ENCODE measurements around the gene WDR93. TPM values are rescaled to one million over a fixed set of nuclear protein-coding genes. Genes with fewer than 3 reads are reported as not detected.

Gene WDR93
- total RNA-seq, 2 donors from 2014 or later = 0.24 to 0.64 TPM

- Histone ChIP-seq H3K9me3 (ENCODE audit: control insufficient read depth, low read length) (no peaks in the 10 kb centered on the region), H3K9ac (ENCODE audit: extremely low read depth, low read length, poor library complexity, severe bottlenecking) (peak overlapping the region; percentile 57), H3K36me3 (ENCODE audit: control insufficient read depth, insufficient read depth, low read length) (peaks cover 8% of the 10 kb centered on the region), H3K27ac (ENCODE audit: low read depth, low read length) (no peak overlapping the region), H3K4me3 (ENCODE audit: low read length) (peak overlapping the region; percentile 94), H3K4me1 (ENCODE audit: control insufficient read depth, insufficient read depth, low read length) (no peaks in the 10 kb centered on the region), H3K27me3 (ENCODE audit: control insufficient read depth, insufficient read depth, low read length, poor library complexity, severe bottlenecking) (no peaks in the 10 kb centered on the region)
- peak; percentile 42 for DNase-seq
- H3K36me3 Mint-ChIP-seq (ENCODE audit: low read depth) = peaks cover 28% of the 10 kb centered on the region
- H3K27ac Mint-ChIP-seq = peak overlapping the region; percentile 81
- H3K27me3 Mint-ChIP-seq (ENCODE audit: insufficient read depth) = peaks cover 22% of the 10 kb centered on the region
- H3K4me1 Mint-ChIP-seq = peaks cover 10% of the 10 kb centered on the region
- no peaks in the 10 kb centered on the region for H3K9me3 Mint-ChIP-seq
- WGBS, 2 experiments (ENCODE audit: insufficient coverage in 1 of 2, insufficient read length in 1 of 2) = 42 to 47% methylated on average over 6 to 14 of the region's 14 CpGs
- peak overlapping the region; percentile 82 for H3K4me3 Mint-ChIP-seq
- TF ChIP-seq CTCF (conservative IDR thresholded peaks at IDR 0.05) = no peak
Observed at GRCh38 chr15:89654301-89654761, 36.3 kb upstream of the WDR93 start.

GRCh38 chr15:89654847-89655805, 35.5 kb upstream of the WDR93 start, which contains the start of gene KIF7:
Gene KIF7 (minus strand): TSS chr15:89655467. CDS start chr15:89652930, 2,537 bp downstream.
- H3K36me3 ChIP-seq (ENCODE audit: control insufficient read depth, insufficient read depth, low read length) = peaks cover 5% of the 10 kb centered on the region
- no peak for TF ChIP-seq CTCF (conservative IDR thresholded peaks at IDR 0.05)
- Mint-ChIP-seq H3K27ac (peak within 1 kb of the TSS; percentile 81), H3K27me3 (ENCODE audit: insufficient read depth) (peaks cover 30% of the 10 kb centered on the region), H3K36me3 (ENCODE audit: low read depth) (peaks cover 20% of the 10 kb centered on the region), H3K4me3 (peak within 1 kb of the TSS; percentile 82), H3K4me1 (peaks cover 10% of the 10 kb centered on the region), H3K9me3 (no peaks in the 10 kb centered on the region)
- H3K27ac ChIP-seq (ENCODE audit: low read depth, low read length) = no peak within 1 kb of the TSS
- peak; percentile 95 for DNase-seq
- peak within 1 kb of the TSS; percentile 94 for H3K4me3 ChIP-seq (ENCODE audit: low read length)
- no peaks in the 10 kb centered on the region for H3K4me1 ChIP-seq (ENCODE audit: control insufficient read depth, insufficient read depth, low read length)
- H3K9me3 ChIP-seq (ENCODE audit: control insufficient read depth, low read length) = no peaks in the 10 kb centered on the region
- H3K9ac ChIP-seq (ENCODE audit: extremely low read depth, low read length, poor library complexity, severe bottlenecking) = peak within 1 kb of the TSS; percentile 57
- peaks cover 4% of the 10 kb centered on the region for H3K27me3 ChIP-seq (ENCODE audit: control insufficient read depth, insufficient read depth, low read length, poor library complexity, severe bottlenecking)
- 2 to 7% methylated on average over 28 to 86 of the region's 87 CpGs for WGBS, 2 experiments (ENCODE audit: insufficient coverage in 1 of 2, insufficient read length in 1 of 2)

- no peaks in the 10 kb centered on the region for H3K9me3 Mint-ChIP-seq
- H3K36me3 Mint-ChIP-seq (ENCODE audit: low read depth) = peaks cover 20% of the 10 kb centered on the region
- TF ChIP-seq CTCF (conservative IDR thresholded peaks at IDR 0.05) = no peak
- H3K27ac Mint-ChIP-seq = no peak overlapping the region
- no peak overlapping the region for H3K27ac ChIP-seq (ENCODE audit: low read depth, low read length)
- no peak for DNase-seq
- peaks cover 5% of the 10 kb centered on the region for H3K36me3 ChIP-seq (ENCODE audit: control insufficient read depth, insufficient read depth, low read length)
- H3K4me3 Mint-ChIP-seq = peak overlapping the region; percentile 82
- peaks cover 14% of the 10 kb centered on the region for H3K27me3 ChIP-seq (ENCODE audit: control insufficient read depth, insufficient read depth, low read length, poor library complexity, severe bottlenecking)
- H3K4me3 ChIP-seq (ENCODE audit: low read length) = no peak overlapping the region
- H3K9me3 ChIP-seq (ENCODE audit: control insufficient read depth, low read length) = no peaks in the 10 kb centered on the region
- H3K4me1 Mint-ChIP-seq = peaks cover 10% of the 10 kb centered on the region
- no peak overlapping the region for H3K9ac ChIP-seq (ENCODE audit: extremely low read depth, low read length, poor library complexity, severe bottlenecking)
- WGBS, 2 experiments (ENCODE audit: insufficient coverage in 1 of 2, insufficient read length in 1 of 2) = 82 to 93% methylated on average over 5 to 7 of the region's 7 CpGs
- H3K4me1 ChIP-seq (ENCODE audit: control insufficient read depth, insufficient read depth, low read length) = no peaks in the 10 kb centered on the region
- peaks cover 40% of the 10 kb centered on the region for H3K27me3 Mint-ChIP-seq (ENCODE audit: insufficient read depth)
Observed at GRCh38 chr15:89656116-89656815, 34.3 kb upstream of the WDR93 start.
